ENCODE measurements around the gene NGEF.

The NGEF gene

DNA sequence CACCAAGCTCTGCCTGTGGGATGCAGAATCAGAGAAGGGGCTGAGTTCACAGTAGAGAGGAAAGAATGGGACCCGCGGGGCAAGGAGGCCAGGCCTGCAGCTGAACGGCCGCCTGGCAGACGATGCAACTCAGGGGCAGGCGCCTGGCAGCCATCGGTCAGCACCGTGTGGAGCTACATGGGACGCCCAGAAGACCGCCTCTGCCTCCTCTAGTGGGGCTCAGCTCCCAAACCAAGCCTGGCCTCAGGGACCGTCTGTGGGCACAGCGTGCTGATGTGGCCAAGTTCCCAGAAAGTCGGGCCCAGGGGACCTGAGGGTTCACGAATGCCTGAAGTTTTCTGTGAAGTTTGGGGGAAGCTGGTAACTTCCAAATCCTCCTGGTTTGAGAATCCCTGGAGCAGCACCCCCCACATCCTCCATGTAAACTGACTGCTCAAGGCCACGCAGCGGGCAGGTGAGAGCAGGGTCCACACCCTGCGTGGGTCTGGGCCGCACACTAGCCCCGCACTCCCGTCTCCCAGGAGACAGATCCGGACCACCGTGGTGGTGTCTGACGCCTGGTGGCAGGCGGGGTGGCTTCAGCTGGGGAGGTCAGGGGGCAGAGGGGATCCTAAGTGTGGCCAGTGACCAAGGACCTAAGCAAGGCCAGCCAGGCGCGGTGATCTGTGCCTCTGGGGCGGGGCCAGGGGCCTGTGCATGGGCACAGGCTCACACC is 128.3 kb downstream of the NGEF start:
- TF ChIP-seq, protein P1, sequence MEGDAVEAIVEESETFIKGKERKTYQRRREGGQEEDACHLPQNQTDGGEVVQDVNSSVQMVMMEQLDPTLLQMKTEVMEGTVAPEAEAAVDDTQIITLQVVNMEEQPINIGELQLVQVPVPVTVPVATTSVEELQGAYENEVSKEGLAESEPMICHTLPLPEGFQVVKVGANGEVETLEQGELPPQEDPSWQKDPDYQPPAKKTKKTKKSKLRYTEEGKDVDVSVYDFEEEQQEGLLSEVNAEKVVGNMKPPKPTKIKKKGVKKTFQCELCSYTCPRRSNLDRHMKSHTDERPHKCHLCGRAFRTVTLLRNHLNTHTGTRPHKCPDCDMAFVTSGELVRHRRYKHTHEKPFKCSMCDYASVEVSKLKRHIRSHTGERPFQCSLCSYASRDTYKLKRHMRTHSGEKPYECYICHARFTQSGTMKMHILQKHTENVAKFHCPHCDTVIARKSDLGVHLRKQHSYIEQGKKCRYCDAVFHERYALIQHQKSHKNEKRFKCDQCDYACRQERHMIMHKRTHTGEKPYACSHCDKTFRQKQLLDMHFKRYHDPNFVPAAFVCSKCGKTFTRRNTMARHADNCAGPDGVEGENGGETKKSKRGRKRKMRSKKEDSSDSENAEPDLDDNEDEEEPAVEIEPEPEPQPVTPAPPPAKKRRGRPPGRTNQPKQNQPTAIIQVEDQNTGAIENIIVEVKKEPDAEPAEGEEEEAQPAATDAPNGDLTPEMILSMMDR (IDR thresholded peaks at IDR 0.05; ENCODE audit: insufficient read depth, low read depth, low read length, missing control alignments), result no peak
- H3K4me3 ChIP-seq (ENCODE audit: low read length), result no peak overlapping the region
- DNase-seq (ENCODE audit: low read depth), result no peak

- DNase-seq (ENCODE audit: low read depth), result no peak
- TF ChIP-seq, protein P1 (IDR thresholded peaks at IDR 0.05; ENCODE audit: insufficient read depth, low read depth, low read length, missing control alignments), result no peak
- H3K4me3 ChIP-seq (ENCODE audit: low read length), result no peak overlapping the region
Observed at GRCh38 chr2:232884001-232884421, 129.0 kb downstream of the NGEF start.

DNA sequence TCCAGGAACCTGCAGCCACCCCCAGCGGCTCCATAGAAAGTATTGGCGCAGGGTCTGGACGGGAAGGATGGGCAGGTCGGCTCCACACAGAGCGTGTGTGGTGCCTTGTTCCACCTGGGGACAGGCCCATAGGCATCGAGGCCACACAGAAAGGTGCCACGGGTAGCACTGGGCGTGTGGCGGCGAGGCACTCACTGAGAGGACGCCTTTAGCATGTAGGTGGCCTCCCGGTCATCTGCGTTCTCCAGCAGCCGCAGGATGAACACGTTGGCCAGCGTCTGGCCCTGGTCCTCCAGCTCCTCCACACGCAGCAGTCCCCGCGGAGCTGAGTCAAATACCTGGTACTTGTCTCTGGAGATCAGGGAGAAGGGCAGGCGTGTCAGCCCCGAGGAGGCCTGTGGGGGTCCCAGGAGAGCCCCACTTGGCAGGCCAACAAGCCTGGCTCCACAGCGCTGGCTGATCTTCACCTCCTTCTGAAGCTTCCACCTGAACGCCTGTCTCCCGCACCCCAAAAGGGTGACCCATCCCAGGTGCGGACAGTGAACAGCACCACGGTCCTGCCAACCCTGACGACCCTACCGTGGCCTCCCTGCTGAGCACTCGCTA is 129.8 kb downstream of the NGEF start:
- DNase-seq (ENCODE audit: low read depth), result no peak
- TF ChIP-seq, protein P1 (IDR thresholded peaks at IDR 0.05; ENCODE audit: insufficient read depth, low read depth, low read length, missing control alignments), result no peak

DNA sequence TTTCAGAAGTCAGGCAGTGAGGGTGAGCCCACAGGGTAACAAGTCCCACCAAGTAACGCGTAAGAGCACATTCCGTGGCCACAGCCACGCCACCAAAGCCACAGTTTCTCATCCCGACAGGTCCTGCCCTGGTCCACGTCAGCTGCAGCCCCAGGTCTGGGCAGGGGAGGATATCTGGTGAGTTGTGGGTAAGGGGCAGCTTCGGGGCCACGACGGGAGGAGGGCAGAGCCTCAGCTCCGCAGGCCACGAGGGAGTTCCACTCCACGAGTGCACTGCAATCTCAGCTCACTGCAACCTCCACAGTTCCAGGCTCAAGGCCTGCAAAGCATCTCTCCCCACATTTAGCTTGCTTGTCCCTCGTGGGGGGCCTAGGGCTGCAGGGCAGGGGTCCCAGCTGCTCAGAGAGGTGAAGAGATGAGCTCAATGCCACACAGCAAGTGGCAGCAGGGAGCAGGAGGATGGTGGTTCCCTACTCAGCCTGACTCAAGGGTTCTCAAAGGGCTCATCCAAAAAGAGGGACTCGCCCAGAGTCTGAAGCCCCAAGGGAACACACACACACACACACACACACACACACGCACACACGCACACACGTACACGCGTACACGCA is 130.4 kb downstream of the NGEF start:
- H3K4me3 ChIP-seq (ENCODE audit: low read length), result no peak overlapping the region
- DNase-seq (ENCODE audit: low read depth), result no peak
- TF ChIP-seq, protein P1 (IDR thresholded peaks at IDR 0.05; ENCODE audit: insufficient read depth, low read depth, low read length, missing control alignments), result no peak

More for the DNA sequence above, 129.8 kb downstream of the NGEF start:
- H3K4me3 ChIP-seq (ENCODE audit: low read length), result no peak overlapping the region

- DNase-seq (ENCODE audit: low read depth), result no peak
- H3K4me3 ChIP-seq (ENCODE audit: low read length), result no peak overlapping the region
- TF ChIP-seq, protein P1 (IDR thresholded peaks at IDR 0.05; ENCODE audit: insufficient read depth, low read depth, low read length, missing control alignments), result no peak
Observed at GRCh38 chr2:232882085-232882484, 131.0 kb downstream of the NGEF start.

DNA sequence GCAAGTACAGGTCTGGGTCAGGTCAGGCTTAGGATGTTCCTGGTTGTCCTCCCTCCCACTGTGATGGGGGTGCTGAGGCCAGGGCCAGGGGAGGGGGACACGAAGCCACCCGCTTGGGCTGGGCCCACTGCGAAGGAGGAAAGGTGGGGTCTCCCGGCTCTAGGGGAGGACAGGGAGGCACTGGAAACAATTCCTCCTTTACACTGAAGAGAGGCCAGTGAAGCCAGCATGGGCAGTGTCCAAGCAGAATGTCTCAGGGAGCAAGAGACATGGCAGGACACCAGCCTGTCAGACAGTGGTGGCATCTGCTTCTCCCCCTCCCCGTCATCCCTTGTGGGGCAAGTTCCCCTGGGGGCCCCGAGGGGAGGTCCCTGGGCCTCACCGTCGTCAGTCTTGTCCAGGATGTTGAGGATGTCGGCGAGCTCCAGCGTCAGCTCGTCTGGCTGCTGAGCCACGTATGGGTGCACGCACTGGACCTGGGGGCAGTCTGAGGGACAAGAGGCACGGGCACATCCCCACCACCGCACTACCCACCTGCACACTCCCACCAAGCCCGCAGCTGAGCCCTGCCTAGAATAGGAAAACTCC is 132.2 kb downstream of the NGEF start:
- TF ChIP-seq, protein P1 (IDR thresholded peaks at IDR 0.05; ENCODE audit: insufficient read depth, low read depth, low read length, missing control alignments), result no peak
- H3K4me3 ChIP-seq (ENCODE audit: low read length), result no peak overlapping the region
- no peak for DNase-seq (ENCODE audit: low read depth)
